Hepatocyte (in vitro differentiated cells): Measurements from ENCODE around the gene TRPM3. TPM values are rescaled to one million over a fixed set of nuclear protein-coding genes. Genes with fewer than 3 reads are reported as not detected.
A peak's percentile ranks its signal among the peaks of the same experiment; 100 is the strongest.

Experiments used
- DNase-seq: peaks from one replicate; pipeline ENCODE4 v3.0.0-alpha.2; 2016; ENCODE audit warnings: low spot score
- H2AFZ ChIP-seq: fragments of 200-600 bp; sonication (generic); 2 replicates; pipeline ENCODE4 v1.6.0; 2016; ENCODE audit warnings: antibody characterized with exemption, mild to moderate bottlenecking
- H3K27ac ChIP-seq: fragments of 200-600 bp; sonication (generic); 2 replicates; pipeline ENCODE4 v1.5.1; 2016; ENCODE audit warnings: mild to moderate bottlenecking
- H3K27me3 ChIP-seq: fragments of 200-600 bp; sonication (generic); 2 replicates; pipeline ENCODE4 v1.6.1; 2016
- H3K36me3 ChIP-seq: fragments of 200-600 bp; sonication (generic); replicated peaks from 2 replicates; pipeline ENCODE4 v1.5.1; 2016; ENCODE audit warnings: low read depth; ENCODE audit not compliant: insufficient read depth
- H3K4me1 ChIP-seq: fragments of 200-600 bp; sonication (generic); 2 replicates; pipeline ENCODE4 v1.5.1; 2016; ENCODE audit warnings: mild to moderate bottlenecking, moderate library complexity; ENCODE audit not compliant: insufficient read depth
- H3K4me2 ChIP-seq: fragments of 200-600 bp; sonication (generic); 2 replicates; pipeline ENCODE4 v1.6.0; 2016
- H3K4me3 ChIP-seq: fragments of 200-600 bp; sonication (generic); 2 replicates; pipeline ENCODE4 v1.5.1; 2016; ENCODE audit warnings: mild to moderate bottlenecking
- H3K79me2 ChIP-seq: fragments of 200-600 bp; sonication (generic); 2 replicates; pipeline ENCODE4 v1.6.0; 2017; ENCODE audit warnings: mild to moderate bottlenecking
- H3K9me2 ChIP-seq: fragments of 200-600 bp; sonication (generic); replicated peaks from 2 replicates; pipeline ENCODE4 v1.6.0; 2017; ENCODE audit warnings: mild to moderate bottlenecking; ENCODE audit not compliant: insufficient read depth
- H3K9me3 ChIP-seq: fragments of 200-600 bp; sonication (generic); 2 replicates; pipeline ENCODE4 v1.5.1; 2016; ENCODE audit warnings: low read depth, mild to moderate bottlenecking
- H4K20me1 ChIP-seq: fragments of 200-600 bp; sonication (generic); 2 replicates; pipeline ENCODE4 v1.6.0; 2016; ENCODE audit warnings: mild to moderate bottlenecking; ENCODE audit not compliant: insufficient read depth, poor library complexity, severe bottlenecking
- CTCF ChIP-seq: fragments of 200-600 bp; sonication (generic); IDR thresholded peaks from 2 replicates; pipeline ENCODE4 v1.5.1; 2016; ENCODE audit warnings: antibody characterized with exemption, mild to moderate bottlenecking; ENCODE audit not compliant: poor library complexity
- EZH2 ChIP-seq: fragments of 200-600 bp; sonication (generic); IDR thresholded peaks from 2 replicates; pipeline ENCODE4 v1.6.1; 2016; ENCODE audit warnings: antibody characterized with exemption, mild to moderate bottlenecking, borderline replicate concordance
- EZH2phosphoT487 ChIP-seq: fragments of 200-600 bp; sonication (generic); IDR thresholded peaks from one replicate; pipeline ENCODE4 v1.6.1; 2018; ENCODE audit warnings: antibody characterized with exemption, mild to moderate bottlenecking, low read depth, moderate library complexity; ENCODE audit not compliant: unreplicated experiment, severe bottlenecking
- WGBS: methylation state at CpG from one replicate; pipeline ENCODE4 v1.1.6; 2016; ENCODE audit warnings: low lambda C conversion rate; ENCODE audit errors: missing lambda C conversion rate; 5-methylcytosine and 5-hydroxymethylcytosine counted together
- polyA plus RNA-seq: library from polyadenylated mRNA; unstranded; fragments of >200 nt; fragmentation: Nextera tagmentation; extraction: Ambion mirVana; gene quantifications from 2 replicates; pipeline ENCODE4 v1.2.1, GENCODE V29; 2016
- total RNA-seq: library from RNA; depleted of rRNA; stranded (reverse); fragments of >200 nt; gene quantifications from 2 replicates; pipeline ENCODE4 v1.2.3, GENCODE V29; 2014

TRPM3 gene
- total and polyA plus RNA-seq, 2 experiments from 2014 or later: 0.60 to 0.68 TPM

- Histone ChIP-seq H3K4me3 (no peak overlapping the region), H3K9me3 (no peaks in the 10 kb centered on the region), H3K27ac (peak overlapping the region; percentile 84), H3K27me3 (no peaks in the 10 kb centered on the region), H3K4me1 (peaks cover 27% of the 10 kb centered on the region), H2AFZ (no peak overlapping the region), H3K79me2 (no peaks in the 10 kb centered on the region), H3K4me2 (no peak overlapping the region), H4K20me1 (no peaks in the 10 kb centered on the region), H3K9me2 (no peaks in the 10 kb centered on the region), H3K36me3 (no peaks in the 10 kb centered on the region)
- DNase-seq: peak; percentile 32
- WGBS: 61% methylated on average over 7 of the region's 7 CpGs
- TF ChIP-seq EZH2phosphoT487: no peak
- no peak for TF ChIP-seq EZH2
- no peak for TF ChIP-seq CTCF
Observed at GRCh38 chr9:70589571-70590314, 531.7 kb downstream of the TRPM3 start.

- Histone ChIP-seq H3K4me3 (no peak overlapping the region), H3K9me2 (no peaks in the 10 kb centered on the region), H3K36me3 (no peaks in the 10 kb centered on the region), H3K4me1 (peaks cover 27% of the 10 kb centered on the region), H3K79me2 (no peaks in the 10 kb centered on the region), H3K4me2 (no peak overlapping the region), H2AFZ (no peak overlapping the region), H4K20me1 (no peaks in the 10 kb centered on the region), H3K9me3 (no peaks in the 10 kb centered on the region), H3K27me3 (no peaks in the 10 kb centered on the region), H3K27ac (peak overlapping the region; percentile 84)
- DNase-seq: no peak
- WGBS: 94% methylated on average over 4 of the region's 4 CpGs
- TF ChIP-seq EZH2: no peak
- no peak for TF ChIP-seq EZH2phosphoT487
- no peak for TF ChIP-seq CTCF
Observed at GRCh38 chr9:70588999-70589398, 532.4 kb downstream of the TRPM3 start.

- Histone ChIP-seq H4K20me1 (no peaks in the 10 kb centered on the region), H3K79me2 (no peaks in the 10 kb centered on the region), H3K27ac (peak overlapping the region; percentile 84), H3K9me2 (no peaks in the 10 kb centered on the region), H3K36me3 (no peaks in the 10 kb centered on the region), H3K4me3 (no peak overlapping the region), H3K4me2 (no peak overlapping the region), H2AFZ (no peak overlapping the region), H3K27me3 (no peaks in the 10 kb centered on the region), H3K9me3 (no peaks in the 10 kb centered on the region), H3K4me1 (peaks cover 27% of the 10 kb centered on the region)
- no peak for DNase-seq
- TF ChIP-seq EZH2 (no peak), CTCF (no peak), EZH2phosphoT487 (no peak)
- WGBS: 76% methylated on average over 11 of the region's 11 CpGs
Observed at GRCh38 chr9:70588381-70588780, 533.0 kb downstream of the TRPM3 start.
